Liver (tissue), 3 donors: ENCODE data around the gene SLC30A3.

Experiments
- ATF3 ChIP-seq: IDR thresholded peaks from 2 replicates; pipeline ENCODE4 v1.6.1; 2016; ENCODE audit warnings: antibody characterized with exemption
- CTCF ChIP-seq: fragments of 150-350 bp; IDR thresholded peaks from 2 replicates; pipeline ENCODE4 v1.5.1; 2017; ENCODE audit warnings: improper control_type of control experiment, low read depth, low read length; ENCODE audit not compliant: missing input control
- NR2F2 ChIP-seq: IDR thresholded peaks from 2 replicates; pipeline ENCODE4 v1.6.1; 2016; ENCODE audit warnings: antibody characterized with exemption
- RAD21 ChIP-seq, 2 donors: IDR thresholded peaks; 2 replicates each; pipeline ENCODE4 v1.6.1; 2016; ENCODE audit warnings: antibody characterized with exemption in 2 of 2, mild to moderate bottlenecking in 2 of 2
- donor health status: healthy.
- donor health status: healthy.

GRCh38 chr2:27205206-27205605, 57.6 kb downstream of the SLC30A3 start:
- no peak for TF ChIP-seq ATF3
- no peak for TF ChIP-seq CTCF
- no peak for TF ChIP-seq RAD21 (IDR thresholded peaks at IDR 0.05)
- no peak for TF ChIP-seq NR2F2
